NAMALWA (cell line): ENCODE measurements around the gene PKIB.
"Not testable (repeated sequence)": the region's sequence is repeated elsewhere in the genome, so short reads cannot be mapped to it uniquely, and the experiment has no call there.

Experiments used
- DNase-seq: peaks from one replicate; pipeline ENCODE4 v3.0.0-alpha.2; 2015; ENCODE audit warnings: low spot score

Gene PKIB

DNA sequence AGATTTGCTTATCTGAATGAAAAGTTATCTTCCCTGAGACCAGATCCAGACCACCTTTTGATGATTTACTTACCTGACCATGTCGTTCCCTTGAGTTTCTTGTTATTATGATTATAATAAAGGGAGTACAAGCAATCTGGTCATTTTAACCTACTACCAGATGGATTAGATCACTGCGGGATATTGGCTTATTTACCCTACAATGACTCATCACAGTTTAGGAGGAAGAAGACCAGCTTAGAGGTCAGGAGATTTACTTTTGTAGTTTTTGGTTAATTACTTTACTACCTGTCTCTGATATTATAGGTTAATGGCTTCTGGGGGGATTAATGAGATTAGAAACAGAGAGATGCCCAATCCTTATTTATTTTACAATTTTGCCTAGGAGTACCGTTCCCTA is 10.7 kb downstream of the PKIB start:
- no peak for DNase-seq

DNA sequence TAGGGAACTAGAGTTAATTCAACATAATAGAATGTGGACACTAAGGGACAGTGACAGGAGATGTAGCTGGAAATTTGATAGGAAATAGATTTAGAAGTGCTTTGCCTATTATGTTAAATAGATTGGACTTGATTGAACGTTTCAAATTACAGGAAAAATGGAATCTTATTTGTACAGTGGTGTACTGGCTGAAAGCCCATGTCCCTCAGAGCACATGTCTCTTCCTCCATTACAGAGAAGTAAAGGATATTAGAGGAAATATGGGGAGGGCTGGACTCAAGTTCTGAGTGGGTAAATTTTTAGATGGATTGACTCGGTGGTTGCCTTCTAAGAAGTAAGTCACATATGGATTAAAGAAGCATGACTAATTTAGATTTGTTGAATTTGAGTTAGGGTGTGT is 11.4 kb downstream of the PKIB start:
- no peak for DNase-seq

DNA sequence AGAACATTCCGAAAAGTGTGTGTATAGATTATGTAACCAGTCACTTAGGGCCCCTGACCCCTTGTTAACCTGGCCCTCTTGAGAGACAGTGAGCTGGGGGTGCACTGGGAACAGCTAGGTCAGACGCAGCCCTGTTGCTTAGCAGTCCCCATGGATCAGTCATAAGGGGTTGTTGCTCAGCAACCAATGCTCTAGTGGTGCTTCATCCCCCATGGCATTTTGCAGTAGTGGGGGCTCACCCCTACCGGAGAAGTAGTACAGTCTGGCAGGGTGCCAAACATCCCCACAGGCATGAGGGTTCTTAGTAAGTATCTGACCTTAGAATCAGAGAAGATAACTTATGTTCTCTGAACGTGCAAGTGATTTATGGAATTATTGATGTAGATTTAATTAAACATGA is 12.3 kb downstream of the PKIB start:
- no peak for DNase-seq

DNA sequence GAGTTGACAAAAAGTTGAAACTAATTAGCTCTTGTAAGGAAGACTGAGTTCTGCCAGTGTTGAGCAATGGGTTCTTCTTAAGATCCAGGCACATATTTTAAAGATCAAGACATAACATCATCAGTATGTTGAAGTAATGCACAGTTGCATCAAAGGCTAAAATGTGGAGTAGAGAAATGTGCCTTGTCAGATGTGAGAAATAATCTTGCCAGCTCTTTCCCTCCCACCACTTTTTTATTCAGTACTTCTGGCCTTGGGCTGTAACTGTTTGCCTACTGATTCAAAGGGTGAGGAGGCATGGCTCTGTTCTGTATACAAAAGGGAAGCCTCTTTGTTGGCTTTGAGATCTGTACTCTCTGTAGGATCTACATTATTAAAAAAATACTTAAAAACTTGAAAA is 13.1 kb downstream of the PKIB start:
- no peak for DNase-seq

DNA sequence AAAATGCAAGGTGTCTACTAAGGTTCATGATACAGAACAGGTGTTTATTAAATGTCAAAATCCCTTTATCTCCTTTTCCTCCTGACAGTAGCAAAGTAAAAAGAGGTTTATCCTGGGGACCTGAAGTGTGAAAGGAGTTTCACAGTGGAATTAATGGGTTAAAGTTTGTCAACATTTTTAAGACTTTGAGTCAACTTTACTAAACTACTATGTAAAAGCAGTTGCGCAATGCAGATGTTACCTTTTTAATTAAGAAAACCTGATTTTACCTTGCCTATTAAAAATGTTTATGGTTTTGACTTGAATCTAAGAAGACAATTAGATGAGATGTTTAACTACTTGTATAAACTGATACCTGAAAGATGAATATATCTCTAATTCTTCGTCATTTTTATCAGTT is 14.6 kb downstream of the PKIB start:
- no peak for DNase-seq

DNA sequence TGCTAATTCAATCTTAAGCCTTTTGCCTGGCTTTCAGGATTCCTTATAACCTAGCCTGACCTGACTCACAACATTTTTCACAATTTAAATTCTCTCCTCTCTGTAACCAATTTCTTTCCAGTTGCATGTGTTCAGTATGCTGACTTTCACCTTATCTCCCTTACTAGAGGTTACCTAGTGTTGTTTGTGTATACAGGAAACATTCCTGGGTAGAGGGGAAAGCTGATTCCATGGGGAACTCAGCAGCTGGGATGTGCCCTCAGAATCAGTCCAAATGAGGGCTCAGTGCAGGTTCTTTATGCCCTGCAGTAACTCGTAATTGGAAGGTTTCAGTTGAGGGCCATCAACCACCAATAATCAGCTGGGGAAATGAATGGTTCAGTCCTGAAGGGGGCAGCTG is 18.5 kb downstream of the PKIB start:
- DNase-seq: no peak

DNA sequence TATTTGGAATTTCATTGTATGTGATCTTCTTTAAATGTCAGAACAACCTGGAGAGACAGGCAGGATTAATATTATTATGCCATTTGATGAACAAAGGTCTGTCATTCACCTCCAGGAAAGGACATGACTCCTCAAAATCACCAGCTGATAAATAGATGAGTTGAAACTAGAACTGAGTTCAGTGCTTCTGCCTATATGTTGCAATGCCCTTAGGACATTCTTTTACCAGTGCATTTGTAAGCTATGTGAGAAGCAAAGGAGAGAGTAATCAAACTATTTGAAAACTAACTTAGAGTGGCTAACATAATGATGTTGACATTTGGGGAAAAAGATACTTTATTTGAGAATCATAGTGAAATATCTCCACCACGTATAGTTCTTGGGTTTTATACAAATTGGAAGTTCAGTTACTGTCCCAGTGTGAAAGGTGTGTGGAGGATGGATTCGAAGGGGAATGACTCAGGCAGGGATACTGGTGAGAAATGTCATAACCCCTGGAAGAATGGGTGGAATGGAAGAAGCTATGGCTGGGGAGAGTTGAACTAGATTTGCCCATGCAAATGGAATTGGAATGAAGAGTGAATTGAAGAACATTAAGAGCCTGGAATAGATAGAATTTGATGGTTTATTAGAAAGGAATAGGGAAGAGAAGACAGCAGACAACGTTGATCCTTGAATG is 21.5 kb downstream of the PKIB start:
- DNase-seq: no peak

DNA sequence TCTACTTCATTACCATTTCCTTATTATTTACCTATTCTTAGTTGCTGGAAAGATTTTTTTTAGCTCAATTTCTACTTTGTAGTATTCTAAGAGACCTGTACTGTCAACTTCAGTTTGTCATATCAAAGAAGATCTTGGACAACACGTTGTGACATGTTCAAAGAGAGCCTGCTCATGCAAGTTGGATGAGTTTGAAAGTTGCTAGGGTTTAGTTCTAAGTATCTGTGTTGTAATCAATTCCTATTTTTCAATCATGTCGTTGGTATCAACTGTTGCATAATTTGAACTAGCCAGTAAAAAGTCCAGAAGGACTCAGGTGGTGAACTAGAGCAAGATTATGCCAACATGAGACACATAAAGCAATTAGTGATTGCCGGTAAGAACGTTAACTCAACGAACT is 30.2 kb downstream of the PKIB start:
- DNase-seq: no peak

DNA sequence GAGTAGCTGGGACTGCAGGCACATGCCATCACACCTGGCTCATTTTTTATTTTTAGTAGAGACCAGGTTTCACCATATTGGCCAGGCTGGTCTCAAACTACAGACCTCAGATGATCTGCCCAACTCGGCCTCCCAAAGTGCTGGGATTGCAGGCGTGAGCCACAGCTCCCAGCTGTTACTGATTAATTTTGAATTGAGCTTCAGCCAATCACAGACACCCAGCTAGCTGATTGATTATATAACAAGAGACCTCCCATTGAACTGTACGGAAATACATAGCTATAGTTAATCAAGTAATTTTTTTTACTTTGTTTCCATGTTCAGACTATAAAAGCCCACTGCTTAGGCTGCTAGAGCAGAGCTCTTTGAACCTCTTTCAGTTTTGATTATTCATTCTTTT is 31.6 kb downstream of the PKIB start:
- no peak for DNase-seq

DNA sequence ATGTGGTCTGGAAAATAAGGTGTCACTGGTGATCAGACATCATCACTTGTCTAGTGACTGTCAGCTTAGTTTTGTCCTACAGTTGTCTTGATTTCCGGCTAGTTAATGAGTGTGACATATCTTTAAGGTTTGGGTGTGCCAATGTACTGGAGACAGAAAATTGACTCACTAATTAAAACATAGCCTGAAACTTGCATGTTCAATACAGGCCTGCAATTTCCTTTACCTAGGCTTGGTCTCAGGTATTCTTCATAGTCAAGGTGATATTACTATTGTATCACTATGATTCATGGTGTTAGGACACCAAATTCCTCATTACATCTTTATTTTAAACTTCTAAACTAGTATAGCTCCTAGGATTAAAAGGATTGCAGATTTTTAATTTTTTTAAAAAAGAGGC is 32.4 kb downstream of the PKIB start:
- not testable (repeated sequence) for DNase-seq

DNA sequence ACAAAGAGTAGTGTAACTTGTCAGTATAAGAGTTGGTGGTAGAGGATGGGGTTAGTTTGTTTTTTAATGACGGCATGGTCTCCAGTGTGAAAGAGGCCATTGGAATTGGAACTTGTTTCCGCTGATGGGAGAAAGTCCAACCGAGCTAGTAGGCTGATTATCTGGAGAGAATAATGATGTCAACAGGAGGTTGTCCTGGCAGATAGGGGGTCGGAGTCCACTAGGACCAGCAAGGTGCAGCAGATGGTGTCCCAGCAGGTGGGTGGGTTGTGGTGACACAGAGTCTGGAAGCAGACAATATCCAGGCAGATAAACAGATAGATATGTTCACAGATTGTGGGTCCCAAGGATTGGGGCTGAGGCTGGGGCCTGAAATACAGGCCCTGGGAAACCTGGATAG is 35.1 kb downstream of the PKIB start:
- no peak for DNase-seq

DNA sequence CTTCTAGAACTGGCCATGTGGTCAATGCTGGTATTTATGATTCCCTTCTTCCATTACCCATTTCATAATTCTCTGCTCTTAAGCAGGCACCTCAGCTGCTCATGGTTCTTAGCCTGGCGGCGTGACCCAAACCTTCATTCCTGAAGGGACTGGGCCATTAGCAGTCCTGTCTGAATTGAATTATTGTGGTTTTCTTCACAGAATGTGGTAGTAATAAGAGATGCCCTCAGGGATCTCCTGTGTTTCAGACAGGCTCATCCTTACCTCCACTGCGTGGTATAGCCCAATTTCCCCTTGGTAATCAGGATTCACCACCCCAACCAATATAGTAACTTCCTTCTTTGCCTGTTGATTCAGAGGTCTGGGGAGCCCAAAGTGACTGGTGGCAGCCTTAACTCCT is 37.6 kb downstream of the PKIB start:
- DNase-seq: no peak

DNA sequence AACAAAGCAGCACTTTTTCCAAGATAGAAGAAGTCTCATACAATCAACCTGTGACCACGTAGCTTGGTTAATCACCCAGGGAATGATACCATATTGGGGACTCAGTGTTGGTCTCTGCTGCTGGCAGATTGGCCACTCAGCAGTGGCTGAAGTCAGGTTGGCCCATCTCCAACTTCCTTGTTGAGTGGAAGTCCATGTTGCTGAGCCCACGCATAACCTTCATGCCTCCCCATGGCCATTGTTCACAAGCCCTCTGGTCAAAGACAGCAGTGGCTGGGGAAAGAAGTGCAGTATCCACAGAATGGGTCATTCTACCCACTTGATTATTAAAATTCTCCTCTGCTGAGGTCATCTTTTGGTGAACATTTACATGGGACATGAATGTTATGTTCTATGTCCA is 38.5 kb downstream of the PKIB start:
- DNase-seq: no peak

DNA sequence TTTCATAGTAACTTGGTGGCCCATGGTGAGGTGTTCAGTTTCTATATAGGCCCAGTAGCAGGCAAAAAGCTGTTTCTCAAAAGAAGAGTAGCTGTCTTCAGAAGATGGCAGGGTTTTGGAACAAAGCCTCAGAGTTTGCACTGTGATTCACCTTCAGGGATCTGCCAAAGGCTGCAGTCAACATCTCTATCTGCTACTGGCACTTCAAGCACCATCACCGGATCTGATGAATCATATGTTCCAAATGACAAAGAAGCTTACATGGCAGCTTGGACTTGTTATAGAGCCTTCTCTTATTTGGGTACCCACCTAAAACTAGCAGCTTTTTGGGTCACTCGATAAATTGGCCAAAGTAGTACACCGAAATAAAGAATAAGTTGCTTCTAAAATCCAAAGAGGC is 39.5 kb downstream of the PKIB start:
- DNase-seq: no peak

DNA sequence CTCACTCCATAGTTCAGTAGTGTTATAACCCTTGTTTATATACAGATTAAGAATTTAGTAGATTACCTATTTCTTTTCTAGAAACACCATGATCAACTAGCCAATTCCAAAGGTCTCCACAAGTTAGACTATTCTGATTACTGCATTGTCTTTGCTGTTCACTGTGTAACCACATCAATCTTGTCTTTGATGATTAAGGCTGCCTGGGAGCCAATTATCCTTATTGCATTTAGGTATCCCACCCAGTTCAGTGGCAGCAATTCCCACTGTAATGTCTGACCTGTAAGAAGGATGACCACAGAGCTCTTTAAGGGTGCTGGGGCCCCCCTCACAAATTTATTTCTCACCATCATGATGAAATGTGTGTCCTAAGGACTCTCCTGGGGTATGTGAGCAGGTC is 40.2 kb downstream of the PKIB start:
- DNase-seq: no peak

DNA sequence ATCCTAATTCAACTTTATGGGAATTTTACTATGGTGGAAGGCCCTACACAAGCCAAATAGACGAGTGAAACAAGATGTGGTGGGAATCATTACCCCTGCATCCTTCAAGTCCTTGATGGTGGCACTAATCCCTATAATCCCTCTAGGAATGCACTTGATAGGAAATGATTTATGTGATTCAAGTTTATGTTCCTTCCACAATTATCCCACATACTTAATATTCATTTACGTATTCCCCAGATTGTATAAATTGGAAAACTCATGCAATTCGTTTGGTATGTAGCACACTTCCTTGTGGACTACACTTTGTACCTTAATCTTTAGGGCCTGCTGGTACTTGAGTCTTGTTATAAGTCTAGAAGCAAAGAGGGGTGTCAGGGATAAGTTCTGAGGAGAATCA is 40.8 kb downstream of the PKIB start:
- no peak for DNase-seq

DNA sequence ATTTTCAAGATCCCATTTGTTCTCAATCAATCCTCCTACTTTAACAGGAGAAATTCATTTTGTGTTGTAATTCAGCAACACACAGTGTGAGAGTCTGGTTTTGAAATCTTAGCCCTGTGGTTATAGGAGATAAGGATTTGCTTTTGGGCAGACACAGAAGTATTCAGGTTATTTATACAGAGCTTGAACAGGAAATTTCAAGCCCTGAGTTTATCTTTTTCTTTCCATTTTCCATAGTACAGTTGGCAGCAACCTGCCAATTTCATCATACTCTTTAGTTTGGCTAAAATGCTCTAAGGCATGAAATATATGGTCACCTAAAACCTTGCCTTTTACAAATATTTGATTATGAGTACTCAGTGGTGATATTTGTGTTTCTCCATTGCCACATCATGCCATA is 41.4 kb downstream of the PKIB start:
- no peak for DNase-seq

DNA sequence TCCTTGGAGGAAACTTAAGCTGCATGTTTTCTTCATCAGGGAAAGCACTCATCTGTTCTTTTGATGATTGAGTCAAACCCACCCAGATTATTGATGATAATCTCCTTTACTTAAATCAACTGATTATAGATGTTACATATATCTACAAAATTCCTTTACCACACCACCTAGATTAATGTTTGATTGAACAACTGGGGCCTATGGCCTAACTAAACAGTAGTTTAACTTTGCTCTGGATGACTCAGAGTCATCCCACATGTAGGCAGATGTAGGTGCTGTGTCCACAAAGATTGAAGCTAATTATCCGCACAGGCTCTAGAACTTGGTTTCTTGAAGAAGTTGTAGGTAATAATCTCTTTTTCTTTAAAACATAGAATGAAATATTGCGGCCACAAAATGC is 42.2 kb downstream of the PKIB start:
- DNase-seq: no peak

DNA sequence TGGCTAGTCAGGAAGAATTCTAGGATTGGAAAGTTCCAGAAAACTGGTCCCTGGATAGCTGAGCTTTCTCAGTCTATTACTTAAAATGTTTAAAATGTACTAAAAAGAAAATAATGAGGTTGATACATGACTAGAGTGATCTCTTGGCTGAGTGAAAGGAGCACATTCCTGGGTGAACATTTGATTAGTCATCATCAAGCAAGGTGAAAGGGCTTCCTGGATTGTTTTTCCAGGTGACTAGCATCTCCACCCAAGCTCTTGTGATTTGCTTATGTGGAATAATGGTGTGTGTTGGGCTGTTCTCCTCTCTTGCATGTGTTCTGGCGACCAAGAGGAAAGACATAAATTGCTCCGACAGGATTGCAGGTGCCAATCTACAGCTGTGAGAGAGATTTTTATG is 42.9 kb downstream of the PKIB start:
- DNase-seq: no peak

DNA sequence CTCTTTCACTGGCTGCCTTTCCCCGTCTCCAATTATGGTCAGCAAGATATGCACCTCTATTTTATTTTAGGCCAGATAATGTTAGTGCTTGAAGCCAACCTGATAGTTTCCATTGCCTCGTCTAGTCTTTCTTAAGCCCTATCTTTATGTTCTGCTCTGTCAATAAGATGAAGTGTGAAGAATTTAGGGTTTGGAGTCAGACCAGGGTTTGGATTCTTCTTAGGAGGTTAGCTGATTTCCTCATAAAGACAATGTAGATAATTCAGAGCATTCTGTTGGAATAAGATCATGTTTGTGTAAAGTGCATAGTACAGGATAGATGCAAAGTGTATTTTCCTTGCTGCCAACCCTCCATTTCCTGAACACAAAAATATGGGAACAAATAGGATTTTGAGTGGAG is 43.8 kb downstream of the PKIB start:
- DNase-seq: no peak

DNA sequence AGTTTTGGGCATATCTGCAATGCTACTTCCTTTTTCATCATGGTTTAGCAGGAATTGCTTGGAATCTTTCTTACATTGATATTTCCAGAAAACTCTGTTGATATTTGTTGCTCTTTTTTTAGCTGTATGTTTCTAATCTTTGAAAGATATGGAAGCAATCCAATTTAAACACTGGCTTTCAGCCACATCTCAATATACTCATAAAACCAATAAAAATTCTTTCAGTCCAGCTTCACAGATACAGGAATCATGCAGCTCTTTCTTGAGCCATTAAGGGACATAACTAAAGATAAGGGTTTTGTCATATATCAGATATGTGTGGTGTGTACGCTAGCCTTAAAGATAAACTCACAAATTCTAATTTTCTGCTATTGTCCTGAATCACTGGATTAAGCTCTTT is 47.4 kb downstream of the PKIB start:
- DNase-seq: no peak

DNA sequence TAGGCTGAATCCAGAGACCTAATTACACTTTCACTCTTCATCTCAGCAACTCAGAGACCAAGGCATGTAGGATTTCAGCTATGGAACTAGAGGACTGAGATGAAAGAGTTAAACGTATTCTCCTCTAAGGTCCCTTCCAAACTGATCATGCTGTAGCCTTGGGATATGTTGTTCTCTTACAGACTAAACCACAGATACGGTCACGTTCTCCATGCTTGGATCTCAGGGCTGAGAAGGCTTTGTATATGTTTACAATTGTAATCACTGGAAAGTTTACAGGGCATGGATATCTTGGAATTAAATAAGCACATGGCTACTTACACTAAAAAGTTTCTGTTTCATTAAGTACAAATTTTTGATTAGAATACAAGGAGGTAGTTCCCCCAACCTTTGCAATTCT is 50.1 kb downstream of the PKIB start:
- no peak for DNase-seq

DNA sequence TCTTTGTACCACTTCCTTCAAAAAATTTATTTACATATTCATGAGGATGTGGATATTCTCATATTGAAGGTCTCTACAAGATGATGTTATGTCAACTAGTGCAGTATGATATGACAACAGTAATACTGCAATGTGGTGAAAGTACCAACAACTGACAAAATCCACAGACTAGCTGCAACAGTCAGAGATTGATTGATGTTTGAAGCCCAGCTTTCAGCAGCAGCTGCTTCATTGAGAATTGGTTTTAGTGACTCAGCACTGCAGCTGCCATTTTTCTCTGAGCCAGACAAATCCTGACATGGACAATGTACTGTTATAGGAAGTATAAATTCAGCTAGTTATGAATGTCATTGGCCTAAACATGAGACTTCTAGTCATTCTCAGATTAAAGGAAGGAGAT is 53.8 kb downstream of the PKIB start:
- no peak for DNase-seq

DNA sequence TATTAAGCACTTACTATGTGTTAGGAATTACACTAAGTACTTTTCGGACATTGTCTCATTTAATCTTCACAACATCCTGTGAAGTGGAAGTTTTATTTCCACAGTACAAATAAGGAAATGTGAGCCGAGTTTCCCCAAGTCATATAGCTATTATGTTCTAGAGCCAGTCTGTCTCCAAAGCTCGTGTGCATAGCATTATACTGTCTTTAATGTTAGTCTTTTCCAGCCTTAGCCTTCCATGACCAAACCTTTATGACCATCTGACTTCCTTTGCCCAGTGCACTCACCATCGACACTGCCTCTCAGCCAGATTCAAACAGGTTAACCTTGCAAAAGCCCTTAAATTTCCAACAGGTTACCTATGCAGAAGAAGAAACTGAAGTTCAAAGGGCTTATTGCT is 55.7 kb downstream of the PKIB start:
- DNase-seq: no peak

DNA sequence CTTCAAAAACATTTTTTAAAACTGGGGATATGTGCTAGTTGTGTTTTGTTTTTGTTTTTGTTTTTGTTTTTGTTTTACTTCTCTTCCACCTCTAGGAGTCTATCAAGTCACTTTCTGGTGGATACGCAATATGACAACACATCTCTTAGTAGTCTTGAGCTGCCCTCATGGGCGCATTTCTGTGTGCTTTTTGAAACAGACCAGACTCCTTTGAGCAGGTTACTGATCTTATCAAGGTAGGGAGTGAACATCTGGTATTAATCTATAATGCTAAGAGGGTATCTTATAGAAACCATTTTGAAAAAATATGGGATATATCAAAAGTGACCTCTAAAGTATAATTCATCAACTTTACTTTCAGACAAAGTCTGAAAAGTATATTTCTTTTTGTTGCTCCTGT is 56.2 kb downstream of the PKIB start:
- DNase-seq: no peak
